IPS-15b (cell line): ENCODE measurements around the gene SCUBE1.

Experiments used
- H3K27me3 ChIP-seq: one replicate; pipeline ENCODE4 v1.6.1; 2013; ENCODE audit warnings: low read length; ENCODE audit not compliant: control insufficient read depth, insufficient read depth
- H3K36me3 ChIP-seq: one replicate; pipeline ENCODE4 v1.6.1; 2013; ENCODE audit warnings: low read length; ENCODE audit not compliant: control insufficient read depth, insufficient read depth
- H3K4me1 ChIP-seq: one replicate; pipeline ENCODE4 v1.6.1; 2013; ENCODE audit warnings: mild to moderate bottlenecking, low read length; ENCODE audit not compliant: control insufficient read depth, insufficient read depth
- H3K4me3 ChIP-seq: one replicate; pipeline ENCODE4 v1.5.1; 2013; ENCODE audit warnings: low read depth, low read length
- H3K9ac ChIP-seq: one replicate; pipeline ENCODE4 v1.6.1; 2013; ENCODE audit warnings: low read depth, mild to moderate bottlenecking, low read length
- H3K9me3 ChIP-seq: one replicate; pipeline ENCODE4 v1.6.1; 2013; ENCODE audit warnings: mild to moderate bottlenecking, low read length; ENCODE audit not compliant: control insufficient read depth, insufficient read depth

Gene SCUBE1

GRCh38 chr22:43260331-43261231 is 82.6 kb downstream of the SCUBE1 start:
- Histone ChIP-seq H3K4me1 (no peaks in the 10 kb centered on the region), H3K9ac (no peak overlapping the region), H3K9me3 (no peaks in the 10 kb centered on the region), H3K4me3 (no peak overlapping the region), H3K36me3 (no peaks in the 10 kb centered on the region), H3K27me3 (no peaks in the 10 kb centered on the region)

GRCh38 chr22:43257961-43258360 is 85.2 kb downstream of the SCUBE1 start:
- no peak overlapping the region for H3K4me3 ChIP-seq
- H3K27me3 ChIP-seq, result no peaks in the 10 kb centered on the region
- no peaks in the 10 kb centered on the region for H3K36me3 ChIP-seq
- no peaks in the 10 kb centered on the region for H3K4me1 ChIP-seq
- H3K9ac ChIP-seq, result no peak overlapping the region
- no peaks in the 10 kb centered on the region for H3K9me3 ChIP-seq

GRCh38 chr22:43257549-43257948 is 85.6 kb downstream of the SCUBE1 start:
- Histone ChIP-seq H3K9ac (no peak overlapping the region), H3K9me3 (no peaks in the 10 kb centered on the region), H3K27me3 (no peaks in the 10 kb centered on the region), H3K4me3 (no peak overlapping the region), H3K4me1 (no peaks in the 10 kb centered on the region), H3K36me3 (no peaks in the 10 kb centered on the region)

- Histone ChIP-seq H3K9ac (no peak overlapping the region), H3K4me3 (no peak overlapping the region), H3K36me3 (no peaks in the 10 kb centered on the region), H3K27me3 (no peaks in the 10 kb centered on the region), H3K9me3 (no peaks in the 10 kb centered on the region), H3K4me1 (no peaks in the 10 kb centered on the region)
These were observed 86.1 kb downstream of the SCUBE1 start for GRCh38 chr22:43256976-43257545.

GRCh38 chr22:43256569-43256968 is 86.6 kb downstream of the SCUBE1 start:
- Histone ChIP-seq H3K9me3 (no peaks in the 10 kb centered on the region), H3K9ac (no peak overlapping the region), H3K27me3 (no peaks in the 10 kb centered on the region), H3K36me3 (no peaks in the 10 kb centered on the region), H3K4me3 (no peak overlapping the region), H3K4me1 (no peaks in the 10 kb centered on the region)

GRCh38 chr22:43255299-43255698 is 87.9 kb downstream of the SCUBE1 start:
- Histone ChIP-seq H3K9ac (no peak overlapping the region), H3K36me3 (no peaks in the 10 kb centered on the region), H3K27me3 (no peaks in the 10 kb centered on the region), H3K4me3 (no peak overlapping the region), H3K9me3 (no peaks in the 10 kb centered on the region), H3K4me1 (no peaks in the 10 kb centered on the region)

- no peak overlapping the region for H3K4me3 ChIP-seq
- no peaks in the 10 kb centered on the region for H3K36me3 ChIP-seq
These were observed 89.3 kb downstream of the SCUBE1 start for GRCh38 chr22:43253839-43254238.

GRCh38 chr22:43252319-43252718 is 90.9 kb downstream of the SCUBE1 start:
- no peaks in the 10 kb centered on the region for H3K36me3 ChIP-seq
- H3K9me3 ChIP-seq, result no peaks in the 10 kb centered on the region
- no peak overlapping the region for H3K9ac ChIP-seq
- no peak overlapping the region for H3K4me3 ChIP-seq
- no peaks in the 10 kb centered on the region for H3K4me1 ChIP-seq
- H3K27me3 ChIP-seq, result no peaks in the 10 kb centered on the region

More at GRCh38 chr22:43253839-43254238, 89.3 kb downstream of the SCUBE1 start:
- Histone ChIP-seq H3K9ac (no peak overlapping the region), H3K27me3 (no peaks in the 10 kb centered on the region), H3K4me1 (no peaks in the 10 kb centered on the region), H3K9me3 (no peaks in the 10 kb centered on the region)

GRCh38 chr22:43249789-43250471 is 93.2 kb downstream of the SCUBE1 start:
- H3K4me3 ChIP-seq, result no peak overlapping the region
- no peaks in the 10 kb centered on the region for H3K4me1 ChIP-seq
- no peak overlapping the region for H3K9ac ChIP-seq
- H3K36me3 ChIP-seq, result no peaks in the 10 kb centered on the region
- no peaks in the 10 kb centered on the region for H3K27me3 ChIP-seq
- H3K9me3 ChIP-seq, result no peaks in the 10 kb centered on the region

GRCh38 chr22:43247546-43248260 is 95.5 kb downstream of the SCUBE1 start:
- no peaks in the 10 kb centered on the region for H3K4me1 ChIP-seq
- H3K4me3 ChIP-seq, result no peak overlapping the region
- H3K9me3 ChIP-seq, result no peaks in the 10 kb centered on the region
- no peak overlapping the region for H3K9ac ChIP-seq
- no peaks in the 10 kb centered on the region for H3K36me3 ChIP-seq
- H3K27me3 ChIP-seq, result no peaks in the 10 kb centered on the region

- H3K4me1 ChIP-seq, result no peaks in the 10 kb centered on the region
- H3K9ac ChIP-seq, result no peak overlapping the region
- no peak overlapping the region for H3K4me3 ChIP-seq
- no peaks in the 10 kb centered on the region for H3K9me3 ChIP-seq
- no peaks in the 10 kb centered on the region for H3K27me3 ChIP-seq
- H3K36me3 ChIP-seq, result no peaks in the 10 kb centered on the region
These were observed 97.0 kb downstream of the SCUBE1 start for GRCh38 chr22:43246188-43246587.
